HPDE6-E6E7 (cell line): Measurements from ENCODE around the gene CD248.
A peak's percentile ranks its signal among the peaks of the same experiment; 100 is the strongest.
"Not testable (repeated sequence)": the region's sequence is repeated elsewhere in the genome, so short reads cannot be mapped to it uniquely, and the experiment has no call there.

Source experiments
- DNase-seq: peaks from one replicate; pipeline ENCODE4 v3.0.0; 2011; ENCODE audit warnings: missing footprints; ENCODE audit errors: extremely low spot score

Gene CD248

DNA sequence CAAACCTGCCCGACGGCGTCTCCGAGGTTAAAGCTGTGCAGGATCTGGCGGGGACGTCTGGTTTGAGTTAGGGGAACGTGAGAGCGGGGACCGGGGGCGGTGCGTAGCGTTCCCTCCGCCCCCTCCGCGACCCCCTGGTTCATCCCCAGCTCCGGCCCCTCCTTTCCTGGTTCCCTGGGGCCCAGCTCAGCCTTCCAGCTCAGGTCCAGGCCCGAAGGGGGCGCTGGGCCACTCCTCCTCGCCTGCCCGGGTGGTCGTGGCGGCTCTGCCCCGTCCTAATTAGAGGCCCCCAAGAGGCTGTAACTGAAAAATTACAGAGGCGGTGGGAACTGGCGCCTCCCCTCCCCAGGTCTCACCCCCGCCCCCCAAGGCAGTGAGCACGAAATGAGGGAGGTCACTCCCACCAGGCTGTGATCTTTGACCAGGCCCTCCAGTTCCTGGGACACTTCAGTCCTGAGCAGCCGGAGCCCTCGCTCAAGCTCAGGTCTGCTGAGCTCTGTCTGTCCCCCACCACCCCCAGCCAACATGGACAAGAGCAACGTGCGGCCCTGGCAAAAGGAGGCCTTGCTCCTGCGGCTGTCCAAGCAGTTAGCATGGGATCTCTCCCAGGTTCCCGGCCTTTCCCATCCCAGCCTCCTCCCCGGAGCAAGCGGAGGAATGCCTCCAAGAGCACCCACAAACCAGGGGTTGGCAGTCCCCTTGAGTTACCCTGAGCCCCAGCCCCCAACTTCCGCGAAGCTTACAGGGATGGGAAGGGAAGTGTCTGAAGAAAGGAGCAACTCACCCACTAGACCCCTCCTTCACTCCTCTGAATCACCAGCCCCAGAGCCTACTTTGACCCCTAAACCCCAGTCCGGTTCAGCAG is 3.3 kb downstream of the CD248 start:
- no peak for DNase-seq

- DNase-seq: peak; percentile 99
Observed at GRCh38 chr11:66312549-66313320, 4.1 kb downstream of the CD248 start.

GRCh38 chr11:66311965-66312548 is 4.8 kb downstream of the CD248 start:
- DNase-seq: peak; percentile 86

GRCh38 chr11:66311470-66311964 is 5.3 kb downstream of the CD248 start:
- DNase-seq: no peak

DNA sequence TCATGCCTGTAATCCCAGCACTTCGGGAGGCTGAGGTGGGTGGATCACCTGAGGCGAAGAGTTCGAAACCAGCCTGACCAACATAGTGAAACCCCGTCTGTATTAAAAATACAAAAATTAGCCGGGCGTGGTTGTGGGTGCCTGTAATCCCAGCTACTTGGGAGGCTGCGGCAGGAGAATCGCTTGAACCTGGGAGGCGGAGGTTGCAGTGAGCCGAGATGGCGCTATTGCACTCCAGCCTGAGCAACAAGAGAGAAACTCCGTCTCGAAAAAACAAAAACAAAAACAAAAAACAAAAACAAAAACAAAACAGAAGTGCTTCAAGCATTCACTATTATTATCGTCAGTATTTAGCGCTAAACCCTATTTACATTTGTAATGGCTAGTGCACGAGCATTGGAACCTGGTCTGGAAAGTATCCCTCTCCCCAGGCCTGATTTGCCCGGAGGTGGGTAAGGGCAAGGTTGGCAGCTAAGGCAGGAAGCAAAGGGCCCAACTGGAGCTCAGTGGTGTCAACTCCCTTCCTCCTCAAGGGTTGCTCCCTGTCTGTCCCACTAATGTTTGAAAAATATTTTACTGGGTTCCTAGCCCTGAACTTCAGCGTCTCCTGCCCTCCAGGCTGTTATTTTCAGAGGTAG is 5.9 kb downstream of the CD248 start:
- not testable (repeated sequence) for DNase-seq

DNA sequence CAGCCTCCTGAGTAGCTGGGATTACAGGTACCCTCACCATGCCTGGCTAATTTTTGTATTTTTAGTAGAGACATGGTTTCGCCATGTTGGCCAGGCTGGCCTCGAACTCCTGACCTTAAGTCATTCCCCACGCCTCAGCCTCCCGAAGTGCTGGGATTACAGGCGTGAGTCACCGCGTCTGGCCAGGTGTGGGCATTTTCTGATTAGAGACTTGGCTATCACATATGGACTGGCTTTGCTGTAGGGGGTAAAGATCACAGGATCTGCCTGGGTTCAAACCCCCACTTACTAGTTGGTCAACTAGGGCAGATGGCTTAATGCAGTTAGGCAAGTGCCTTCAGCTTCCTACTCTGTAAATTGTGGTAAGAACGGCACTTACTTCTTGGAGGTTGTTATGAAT is 6.5 kb downstream of the CD248 start:
- DNase-seq: no peak

DNA sequence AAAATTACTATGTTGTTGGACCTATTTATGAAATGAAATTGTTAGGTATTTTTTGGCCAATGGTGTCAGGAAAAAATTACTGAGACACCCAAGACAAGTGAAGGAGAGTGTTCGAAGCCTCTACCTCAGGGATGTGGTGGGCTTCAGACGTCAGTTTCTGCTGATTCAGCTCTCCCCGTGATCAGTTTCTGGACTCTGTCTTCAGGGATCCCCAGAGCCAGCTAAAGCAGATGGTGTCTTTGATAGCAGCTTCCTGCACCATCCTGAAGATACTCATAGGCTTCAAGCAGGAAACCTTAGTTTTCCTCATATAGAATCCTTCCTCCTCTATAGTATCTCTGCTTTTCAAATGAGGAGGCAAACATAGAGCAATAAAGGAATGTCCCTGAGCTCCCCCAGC is 7.4 kb downstream of the CD248 start:
- no peak for DNase-seq

DNA sequence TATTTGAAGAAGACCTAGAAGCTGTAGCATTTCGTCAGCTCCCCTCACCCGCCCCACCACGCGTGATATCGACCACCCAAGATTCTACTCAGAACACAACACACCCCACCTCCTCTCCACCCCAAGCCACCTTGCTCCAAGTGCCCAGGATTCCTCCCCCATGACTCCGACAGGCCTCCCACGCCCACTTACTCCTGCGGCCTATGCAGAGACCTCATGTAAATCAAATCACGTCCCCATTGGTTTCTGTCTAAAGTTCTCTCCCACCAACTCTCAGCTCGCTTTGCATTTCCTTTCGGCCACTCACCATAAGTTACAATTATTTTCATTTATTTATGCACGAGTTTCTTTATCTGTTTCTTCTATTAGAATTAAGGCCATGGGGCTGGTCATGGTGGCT is 14.2 kb downstream of the CD248 start:
- no peak for DNase-seq

DNA sequence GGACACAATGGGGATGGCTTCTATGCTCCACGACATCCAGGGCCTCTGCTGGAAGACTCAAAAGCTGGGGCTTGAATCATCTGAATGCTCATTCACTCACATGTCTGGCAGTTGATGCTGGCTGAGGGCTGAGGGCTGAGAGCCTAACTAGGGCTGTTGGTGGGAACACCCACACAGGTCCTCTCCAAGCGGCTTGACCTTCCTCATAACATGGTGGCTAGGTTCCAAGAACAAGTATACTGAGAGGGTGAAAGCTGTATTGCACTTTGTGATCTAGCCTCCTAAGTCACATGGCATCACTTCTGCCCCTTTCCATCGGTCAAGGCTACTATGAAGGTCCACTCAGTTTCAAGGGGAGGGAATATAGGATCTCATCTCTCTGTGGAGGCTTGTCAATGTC is 17.7 kb downstream of the CD248 start:
- DNase-seq: no peak

DNA sequence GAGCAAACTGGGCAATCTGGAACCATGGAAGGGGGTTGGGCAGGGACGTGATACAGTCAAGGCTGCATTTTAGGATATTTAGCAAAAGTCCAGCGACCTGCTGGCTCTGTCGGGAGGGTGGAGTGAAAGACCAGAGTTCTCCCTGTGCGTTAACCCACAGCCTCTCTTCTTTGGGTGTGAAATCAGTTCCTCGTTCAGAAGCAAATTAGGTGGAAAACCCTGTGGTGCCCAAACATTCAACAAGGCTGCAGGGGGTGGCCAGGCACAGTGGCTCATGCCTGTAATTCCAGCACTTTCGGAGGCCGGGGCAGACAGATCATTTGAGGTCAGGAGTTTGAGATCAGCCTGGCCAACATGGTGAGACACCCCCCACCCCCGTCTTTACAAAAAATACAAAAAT is 19.2 kb downstream of the CD248 start:
- DNase-seq: no peak

DNA sequence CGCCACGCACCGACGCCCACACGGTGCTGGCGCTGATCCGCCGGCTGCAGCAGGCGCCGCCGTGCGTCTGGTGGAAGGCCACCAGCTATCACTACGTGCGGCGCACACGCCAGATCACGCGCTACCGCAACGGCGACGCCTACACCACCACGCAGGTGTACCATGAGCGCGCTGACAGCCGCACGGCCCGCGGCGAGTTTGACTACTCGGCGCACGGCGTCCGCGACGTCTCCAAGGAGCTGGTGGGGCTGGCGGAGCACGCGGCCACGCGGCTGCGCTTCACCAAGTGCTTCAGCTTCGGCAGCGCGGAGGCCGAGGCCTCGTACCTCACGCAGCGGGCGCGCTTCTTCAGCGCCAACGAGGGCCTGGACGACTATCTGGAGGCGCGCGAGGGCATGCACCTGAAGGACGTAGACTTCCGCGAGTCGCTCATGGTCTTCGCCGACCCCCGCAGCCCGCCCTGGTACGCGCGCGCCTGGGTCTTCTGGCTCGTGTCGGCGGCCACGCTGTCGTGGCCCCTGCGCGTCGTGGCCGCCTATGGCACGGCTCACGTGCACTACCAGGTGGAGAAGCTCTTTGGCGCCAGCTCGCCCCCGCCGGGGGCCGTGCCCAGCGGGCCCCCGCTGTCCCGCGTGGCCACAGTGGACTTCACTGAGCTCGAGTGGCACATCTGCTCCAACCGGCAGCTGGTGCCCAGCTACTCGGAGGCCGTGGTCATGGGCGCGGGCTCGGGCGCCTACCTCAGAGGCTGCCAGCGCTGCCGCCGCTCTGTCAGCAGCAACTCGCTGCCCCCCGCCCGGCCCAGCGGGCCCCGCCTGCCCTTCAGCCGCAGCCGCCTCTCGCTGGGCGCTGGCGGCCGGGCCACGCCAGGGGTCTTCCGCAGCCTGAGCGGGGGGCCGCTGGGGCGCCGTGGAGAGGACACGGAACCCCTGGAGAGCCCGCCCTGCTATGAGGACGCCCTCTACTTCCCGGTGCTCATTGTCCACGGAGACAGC is 21.9 kb downstream of the CD248 start:
- no peak for DNase-seq

GRCh38 chr11:66293777-66294625 is 22.8 kb downstream of the CD248 start:
- DNase-seq: no peak

GRCh38 chr11:66293352-66293751 is 23.5 kb downstream of the CD248 start:
- no peak for DNase-seq

- DNase-seq: no peak
Observed at GRCh38 chr11:66292543-66293332, 24.1 kb downstream of the CD248 start.

DNA sequence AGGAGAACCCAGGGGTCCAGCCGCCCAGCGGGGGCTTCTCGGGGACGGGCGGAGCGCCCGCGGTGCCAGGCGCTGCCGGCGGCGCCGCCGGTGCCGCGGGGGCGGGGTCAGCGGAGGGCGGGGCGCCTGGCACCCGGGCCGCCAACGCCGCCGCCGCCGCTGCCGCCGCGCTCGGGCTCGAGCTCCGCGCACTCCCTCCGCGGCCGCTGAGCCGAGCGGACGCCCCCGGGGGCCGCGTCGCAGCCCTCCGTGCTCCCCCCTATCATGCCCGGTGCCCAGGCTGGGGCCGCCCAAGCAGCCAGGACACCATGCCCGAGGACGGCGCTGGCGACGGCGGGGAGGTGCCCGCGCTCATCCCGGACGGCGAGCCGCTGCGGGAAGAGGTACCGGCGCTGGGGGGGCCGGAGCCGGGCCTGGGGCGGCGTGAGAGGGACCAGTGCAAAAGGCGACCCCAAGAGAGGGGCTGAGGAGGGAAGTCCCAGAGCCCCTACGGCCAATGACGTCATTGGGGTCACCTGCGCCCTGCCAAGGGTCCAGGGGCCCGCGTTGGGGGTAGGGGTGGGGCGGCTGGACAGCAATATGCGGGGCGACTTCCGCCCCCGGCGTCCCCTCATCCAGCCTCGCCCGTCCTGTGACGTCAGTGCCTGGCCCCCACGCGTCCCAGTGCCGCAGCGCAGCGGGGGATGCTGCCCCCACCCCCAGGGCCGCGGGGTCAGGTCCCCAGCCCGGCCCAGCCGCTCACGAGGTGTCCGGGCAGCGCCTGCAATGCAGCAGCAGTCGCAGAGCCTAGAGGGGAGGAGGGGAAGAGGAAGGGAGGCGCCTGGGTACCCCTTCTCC is 24.9 kb downstream of the CD248 start, which contains the start of gene TMEM151A:
Gene TMEM151A, plus strand, starts transcription at position 189 of the 837 bp plus-strand sequence. Its CDS starts 120 bp downstream, at position 309.
- no peak for DNase-seq

DNA sequence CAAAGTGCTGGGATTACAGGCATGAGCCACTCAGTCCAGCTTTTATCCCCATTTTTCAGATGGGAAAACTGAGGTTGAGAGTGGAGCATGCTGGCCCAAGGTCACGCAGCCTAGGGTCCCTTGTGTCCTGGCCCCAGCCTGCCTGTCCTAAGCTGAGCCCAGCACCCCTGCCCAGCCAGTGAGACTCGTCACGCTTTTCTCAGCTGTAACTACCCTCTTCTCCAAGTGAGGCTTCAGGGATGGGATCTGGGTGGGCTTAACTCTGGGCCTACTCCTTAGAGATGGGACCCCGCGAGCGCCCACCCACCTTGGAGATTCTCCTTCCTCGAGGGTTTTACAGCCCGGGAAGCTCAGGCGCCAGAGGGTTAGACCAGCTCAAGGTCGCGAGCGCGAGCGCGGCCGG is 25.5 kb downstream of the CD248 start:
- DNase-seq: no peak

GRCh38 chr11:66290330-66290621 is 26.6 kb downstream of the CD248 start:
- DNase-seq: no peak
